Spleen (tissue), 7 donors: ENCODE data around the gene LAIR2.

Experiments used
- POLR2A ChIP-seq, 3 donors: fragments of 450-650 bp; IDR thresholded peaks; one replicate each; pipeline ENCODE4 v1.5.1; 2017; ENCODE audit warnings: antibody characterized with exemption in 3 of 3, mild to moderate bottlenecking in 1 of 3
- TF ChIP-seq, protein P1 (sequence below), 11 experiments: fragments of 200-600 bp in 7 of 11; fragments of 450-650 bp in 4 of 11; sonication (generic) in 4 of 11; IDR thresholded peaks in 8 of 11; conservative IDR thresholded peaks in 3 of 11; 1 replicate in 7 of 11; 2 replicates in 4 of 11; pipeline versions ENCODE4 v1.4.0 to v1.8.0; 2016 to 2021; ENCODE audit warnings: antibody characterized with exemption in 11 of 11, inconsistent platforms in 4 of 11, mild to moderate bottlenecking in 1 of 11
- donor health status: DM: no; HTN: no; CAD: no; lungs with moderate emphysema.
- donor health status: DM: no; HTN: no; CAD: no.
- donor health status: DM: no; HTN: no; CAD: no.

DNA sequence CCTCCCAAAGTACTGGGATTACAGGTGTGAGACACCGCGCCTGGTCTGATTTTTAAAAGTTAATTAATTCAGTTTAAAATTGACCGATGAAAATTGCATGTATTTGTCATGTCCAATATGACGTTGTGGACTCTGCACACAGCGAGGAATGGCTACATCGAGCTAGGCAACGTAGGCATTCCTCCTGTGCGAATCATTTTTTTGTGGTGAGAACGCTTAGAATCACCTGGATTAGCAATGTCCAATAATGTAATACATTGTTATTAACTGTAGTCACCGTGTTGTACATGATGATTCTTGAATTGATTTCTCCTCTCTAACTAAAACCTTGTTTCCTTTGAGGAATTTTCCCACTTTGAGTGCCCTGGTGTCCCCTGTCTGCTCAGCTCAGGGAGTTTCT is 3.4 kb downstream of the LAIR2 start:
- no peak for TF ChIP-seq POLR2A (IDR thresholded peaks at IDR 0.05)
- TF ChIP-seq, protein P1, sequence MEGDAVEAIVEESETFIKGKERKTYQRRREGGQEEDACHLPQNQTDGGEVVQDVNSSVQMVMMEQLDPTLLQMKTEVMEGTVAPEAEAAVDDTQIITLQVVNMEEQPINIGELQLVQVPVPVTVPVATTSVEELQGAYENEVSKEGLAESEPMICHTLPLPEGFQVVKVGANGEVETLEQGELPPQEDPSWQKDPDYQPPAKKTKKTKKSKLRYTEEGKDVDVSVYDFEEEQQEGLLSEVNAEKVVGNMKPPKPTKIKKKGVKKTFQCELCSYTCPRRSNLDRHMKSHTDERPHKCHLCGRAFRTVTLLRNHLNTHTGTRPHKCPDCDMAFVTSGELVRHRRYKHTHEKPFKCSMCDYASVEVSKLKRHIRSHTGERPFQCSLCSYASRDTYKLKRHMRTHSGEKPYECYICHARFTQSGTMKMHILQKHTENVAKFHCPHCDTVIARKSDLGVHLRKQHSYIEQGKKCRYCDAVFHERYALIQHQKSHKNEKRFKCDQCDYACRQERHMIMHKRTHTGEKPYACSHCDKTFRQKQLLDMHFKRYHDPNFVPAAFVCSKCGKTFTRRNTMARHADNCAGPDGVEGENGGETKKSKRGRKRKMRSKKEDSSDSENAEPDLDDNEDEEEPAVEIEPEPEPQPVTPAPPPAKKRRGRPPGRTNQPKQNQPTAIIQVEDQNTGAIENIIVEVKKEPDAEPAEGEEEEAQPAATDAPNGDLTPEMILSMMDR (IDR thresholded peaks at IDR 0.05 in 8 of 11, conservative IDR thresholded peaks at IDR 0.05 in 3 of 11): no peak
